Measurements from ENCODE around the gene RBBP8NL. TPM values are rescaled to one million over a fixed set of nuclear protein-coding genes. Genes with fewer than 3 reads are reported as not detected.

The RBBP8NL gene
- total and polyA plus RNA-seq, 9 of the 15 experiments (the other 6 are each of a cell fraction or from before 2014, with no cell fraction given) = not detected

GRCh38 chr20:62376112-62377063, 51.0 kb downstream of the RBBP8NL start:
- Histone ChIP-seq H3K9me1 (ENCODE audit: control insufficient read depth, insufficient read depth, low read length) (no peaks in the 10 kb centered on the region), H3K9ac (ENCODE audit: insufficient read depth in 1 of 2, low read depth in 2 of 2, low read length in 2 of 2) (peak overlapping the region in 1 of 2 experiments; percentile 74; a peak in 1 of 4 replicates), H3K27me3 (ENCODE audit: control insufficient read depth in 2 of 2, insufficient read depth in 2 of 2, low read length in 2 of 2) (no peaks in the 10 kb centered on the region), H3K4me1 (replicated peaks in 1 of 2; ENCODE audit: control insufficient read depth in 2 of 2, insufficient read depth in 2 of 2, low read length in 2 of 2) (peaks cover 0 to 70% of the 10 kb centered on the region in 2 experiments; a peak in 3 of 5 replicates), H3K36me3 (ENCODE audit: control insufficient read depth, insufficient read depth, low read length) (peaks cover 2% of the 10 kb centered on the region; the same call in 1 of the 3 replicates), H3K79me2 (ENCODE audit: control insufficient read depth, insufficient read depth, low read length) (no peaks in the 10 kb centered on the region), H3K4me2 (ENCODE audit: insufficient read depth, low read length) (no peak overlapping the region), H3K9me3 (replicated peaks; ENCODE audit: control insufficient read depth, insufficient read depth, low read depth, low read length) (no peaks in the 10 kb centered on the region), H2AFZ (ENCODE audit: low read depth, low read length) (no peak overlapping the region), H3K27ac (ENCODE audit: extremely low read depth, low read depth, low read length) (no peak overlapping the region), H3K4me3 (no peak overlapping the region), H4K20me1 (replicated peaks; ENCODE audit: control insufficient read depth, insufficient read depth, low read length) (no peaks in the 10 kb centered on the region)
- DNase-seq (ENCODE audit: extremely low read depth in 1 of 4, low spot score in 3 of 4) (no peak), FAIRE-seq (no peak), ATAC-seq (peak; percentile 26; the same call in 1 of the 3 replicates)
- TF ChIP-seq, protein P1, sequence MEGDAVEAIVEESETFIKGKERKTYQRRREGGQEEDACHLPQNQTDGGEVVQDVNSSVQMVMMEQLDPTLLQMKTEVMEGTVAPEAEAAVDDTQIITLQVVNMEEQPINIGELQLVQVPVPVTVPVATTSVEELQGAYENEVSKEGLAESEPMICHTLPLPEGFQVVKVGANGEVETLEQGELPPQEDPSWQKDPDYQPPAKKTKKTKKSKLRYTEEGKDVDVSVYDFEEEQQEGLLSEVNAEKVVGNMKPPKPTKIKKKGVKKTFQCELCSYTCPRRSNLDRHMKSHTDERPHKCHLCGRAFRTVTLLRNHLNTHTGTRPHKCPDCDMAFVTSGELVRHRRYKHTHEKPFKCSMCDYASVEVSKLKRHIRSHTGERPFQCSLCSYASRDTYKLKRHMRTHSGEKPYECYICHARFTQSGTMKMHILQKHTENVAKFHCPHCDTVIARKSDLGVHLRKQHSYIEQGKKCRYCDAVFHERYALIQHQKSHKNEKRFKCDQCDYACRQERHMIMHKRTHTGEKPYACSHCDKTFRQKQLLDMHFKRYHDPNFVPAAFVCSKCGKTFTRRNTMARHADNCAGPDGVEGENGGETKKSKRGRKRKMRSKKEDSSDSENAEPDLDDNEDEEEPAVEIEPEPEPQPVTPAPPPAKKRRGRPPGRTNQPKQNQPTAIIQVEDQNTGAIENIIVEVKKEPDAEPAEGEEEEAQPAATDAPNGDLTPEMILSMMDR (IDR thresholded peaks at IDR 0.05 in 2 of 3, conservative IDR thresholded peaks at IDR 0.05 in 1 of 3; ENCODE audit: insufficient read depth in 2 of 3, low read depth in 1 of 3, low read length in 3 of 3) = peak in 2 of 3 experiments; percentile 14 to 31; a peak in 2 of 6 replicates
- TF ChIP-seq RAD21 (CRISPR knock-in tag; conservative IDR thresholded peaks at IDR 0.05 in 1 of 2, IDR thresholded peaks at IDR 0.05 in 1 of 2) (peak in 1 of 2 experiments; percentile 27; a peak in 2 of 4 replicates), POLR2G (IDR thresholded peaks at IDR 0.05; ENCODE audit: low read depth, low read length) (peak; percentile 34), CBFA2T3 (IDR thresholded peaks at IDR 0.05) (peak; percentile 52), PHB2 (IDR thresholded peaks at IDR 0.05; ENCODE audit: low read depth) (no peak)
- in situ Hi-C loops (cut with MboI) = no loop called here
- WGBS (ENCODE audit: insufficient coverage, low coverage, missing lambda C conversion rate) = 50% methylated on average over 21 of the region's 26 CpGs
- POLR2A ChIA-PET = interaction anchor here (0.5 to 1.3 kb wide), 6 partner anchors 9 to 86 kb away, joined by 3 to 9 read pairs (median 3); partner anchors contain the start of genes ADRM1, LAMA5 and RPS21
- BruUV-seq (replicated peaks) = no TSS peak
- CTCF ChIA-PET (ENCODE audit: low intra/inter-chr PET ratio) = no interaction called here
- intact Hi-C loops (cut with micrococcal nuclease) = no loop called here

Data from K562 (cell line).